Measurements from ENCODE around the gene CHRNB1.

Gene CHRNB1

GRCh38 chr17:7416323-7416722, 28.5 kb upstream of the CHRNB1 start:
- no peak for DNase-seq

GRCh38 chr17:7417056-7417655, 27.7 kb upstream of the CHRNB1 start:
- DNase-seq = no peak

GRCh38 chr17:7418472-7419152, 26.2 kb upstream of the CHRNB1 start:
- DNase-seq = no peak

GRCh38 chr17:7419819-7420610, 24.8 kb upstream of the CHRNB1 start, which contains the start of gene SPEM1:
TSS of gene SPEM1 (plus strand) at chr17:7420324. CDS start at chr17:7420385, 61 bp downstream.
- DNase-seq = no peak

- DNase-seq = no peak
Observed at GRCh38 chr17:7421186-7421585, 23.7 kb upstream of the CHRNB1 start.

GRCh38 chr17:7423679-7424078, 21.2 kb upstream of the CHRNB1 start:
- DNase-seq = no peak

- DNase-seq = no peak
Observed at GRCh38 chr17:7425316-7425715, 19.5 kb upstream of the CHRNB1 start, which contains the start of gene SPEM2. TSS of gene SPEM2 (plus strand) at chr17:7425616. CDS start at chr17:7425689, 73 bp downstream.

GRCh38 chr17:7425756-7426155, 19.1 kb upstream of the CHRNB1 start:
- no peak for DNase-seq

- no peak for DNase-seq
Observed at GRCh38 chr17:7426203-7426863, 18.5 kb upstream of the CHRNB1 start.

- no peak for DNase-seq
Observed at GRCh38 chr17:7426896-7427489, 17.9 kb upstream of the CHRNB1 start.

- no peak for DNase-seq
Observed at GRCh38 chr17:7427549-7427948, 17.3 kb upstream of the CHRNB1 start.

- no peak for DNase-seq
Observed at GRCh38 chr17:7428557-7428956, 16.3 kb upstream of the CHRNB1 start, which contains the start of gene SPEM3. TSS of gene SPEM3 (plus strand) at chr17:7428857. CDS start at chr17:7428903, 46 bp downstream.

- no peak for DNase-seq
Observed at GRCh38 chr17:7429722-7430121, 15.1 kb upstream of the CHRNB1 start.

GRCh38 chr17:7431231-7431630, 13.6 kb upstream of the CHRNB1 start:
- DNase-seq = no peak

- no peak for DNase-seq
Observed at GRCh38 chr17:7432296-7432695, 12.6 kb upstream of the CHRNB1 start.

GRCh38 chr17:7435676-7436555, 8.9 kb upstream of the CHRNB1 start:
- no peak for DNase-seq

- DNase-seq = no peak
Observed at GRCh38 chr17:7436556-7437368, 8.1 kb upstream of the CHRNB1 start.

GRCh38 chr17:7437369-7437863, 7.4 kb upstream of the CHRNB1 start:
- DNase-seq = no peak

- no peak for DNase-seq
Observed at GRCh38 chr17:7437950-7438614, 6.8 kb upstream of the CHRNB1 start.

Measured in KG1 (cell line).